Ishikawa (cell line): ENCODE measurements around the gene TSLP.

Source experiments
- CEBPB ChIP-seq: IDR thresholded peaks from 2 replicates; pipeline ENCODE4 v1.6.1; 2012
- CREB1 ChIP-seq: IDR thresholded peaks from 2 replicates; pipeline ENCODE4 v1.6.1; 2012; ENCODE audit warnings: low read depth
- EP300 ChIP-seq: IDR thresholded peaks from 2 replicates; pipeline ENCODE4 v1.6.1; 2012; ENCODE audit warnings: borderline replicate concordance
- MAX ChIP-seq: IDR thresholded peaks from 2 replicates; pipeline ENCODE4 v1.6.1; 2012
- TAF1 ChIP-seq: IDR thresholded peaks from 2 replicates; pipeline ENCODE4 v1.6.1; 2012; ENCODE audit warnings: low read depth, mild to moderate bottlenecking
- TCF12 ChIP-seq: IDR thresholded peaks from 2 replicates; pipeline ENCODE4 v1.6.1; 2012; ENCODE audit warnings: low read depth
- TEAD4 ChIP-seq: IDR thresholded peaks from 2 replicates; pipeline ENCODE4 v1.6.1; 2012
- YY1 ChIP-seq: IDR thresholded peaks from 2 replicates; pipeline ENCODE4 v1.6.1; 2012; ENCODE audit warnings: low read depth
- TF ChIP-seq, protein P1 (sequence below): IDR thresholded peaks from 2 replicates; pipeline ENCODE4 v1.6.1; 2012; ENCODE audit warnings: low read depth, mild to moderate bottlenecking

- no peak for TF ChIP-seq YY1
- no peak for TF ChIP-seq TAF1
- TF ChIP-seq CREB1, result no peak
- no peak for TF ChIP-seq EP300
- TF ChIP-seq TEAD4, result no peak
- TF ChIP-seq, protein P1, sequence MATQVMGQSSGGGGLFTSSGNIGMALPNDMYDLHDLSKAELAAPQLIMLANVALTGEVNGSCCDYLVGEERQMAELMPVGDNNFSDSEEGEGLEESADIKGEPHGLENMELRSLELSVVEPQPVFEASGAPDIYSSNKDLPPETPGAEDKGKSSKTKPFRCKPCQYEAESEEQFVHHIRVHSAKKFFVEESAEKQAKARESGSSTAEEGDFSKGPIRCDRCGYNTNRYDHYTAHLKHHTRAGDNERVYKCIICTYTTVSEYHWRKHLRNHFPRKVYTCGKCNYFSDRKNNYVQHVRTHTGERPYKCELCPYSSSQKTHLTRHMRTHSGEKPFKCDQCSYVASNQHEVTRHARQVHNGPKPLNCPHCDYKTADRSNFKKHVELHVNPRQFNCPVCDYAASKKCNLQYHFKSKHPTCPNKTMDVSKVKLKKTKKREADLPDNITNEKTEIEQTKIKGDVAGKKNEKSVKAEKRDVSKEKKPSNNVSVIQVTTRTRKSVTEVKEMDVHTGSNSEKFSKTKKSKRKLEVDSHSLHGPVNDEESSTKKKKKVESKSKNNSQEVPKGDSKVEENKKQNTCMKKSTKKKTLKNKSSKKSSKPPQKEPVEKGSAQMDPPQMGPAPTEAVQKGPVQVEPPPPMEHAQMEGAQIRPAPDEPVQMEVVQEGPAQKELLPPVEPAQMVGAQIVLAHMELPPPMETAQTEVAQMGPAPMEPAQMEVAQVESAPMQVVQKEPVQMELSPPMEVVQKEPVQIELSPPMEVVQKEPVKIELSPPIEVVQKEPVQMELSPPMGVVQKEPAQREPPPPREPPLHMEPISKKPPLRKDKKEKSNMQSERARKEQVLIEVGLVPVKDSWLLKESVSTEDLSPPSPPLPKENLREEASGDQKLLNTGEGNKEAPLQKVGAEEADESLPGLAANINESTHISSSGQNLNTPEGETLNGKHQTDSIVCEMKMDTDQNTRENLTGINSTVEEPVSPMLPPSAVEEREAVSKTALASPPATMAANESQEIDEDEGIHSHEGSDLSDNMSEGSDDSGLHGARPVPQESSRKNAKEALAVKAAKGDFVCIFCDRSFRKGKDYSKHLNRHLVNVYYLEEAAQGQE, result no peak
- no peak for TF ChIP-seq CEBPB
- TF ChIP-seq TCF12, result no peak
- TF ChIP-seq MAX, result no peak
These were observed 34.9 kb downstream of the TSLP start for GRCh38 chr5:111106320-111106948.
